ENCODE measurements around the gene VWA1.

The VWA1 gene

DNA sequence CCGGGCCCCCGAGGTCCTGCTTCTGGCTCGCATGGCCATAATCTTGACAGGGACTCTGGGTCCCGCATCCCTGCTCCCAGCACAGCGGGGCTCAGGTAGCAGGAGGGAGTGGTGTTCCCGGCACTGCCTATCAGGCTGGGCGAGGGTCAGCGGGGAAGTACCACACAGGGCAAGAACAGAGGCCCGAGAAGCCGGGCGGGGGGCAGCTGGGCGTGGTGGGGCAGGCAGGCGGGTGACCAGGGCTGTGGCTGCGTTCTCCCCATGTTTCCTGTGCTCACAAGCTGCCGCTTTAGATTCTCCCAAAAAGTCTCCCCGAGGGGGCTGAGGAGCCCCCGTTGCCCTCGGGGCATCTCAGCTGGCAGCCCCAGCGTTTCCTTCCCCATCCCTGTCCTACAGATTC lies 54.4 kb downstream of the VWA1 start:
- DNase-seq: no peak

DNA sequence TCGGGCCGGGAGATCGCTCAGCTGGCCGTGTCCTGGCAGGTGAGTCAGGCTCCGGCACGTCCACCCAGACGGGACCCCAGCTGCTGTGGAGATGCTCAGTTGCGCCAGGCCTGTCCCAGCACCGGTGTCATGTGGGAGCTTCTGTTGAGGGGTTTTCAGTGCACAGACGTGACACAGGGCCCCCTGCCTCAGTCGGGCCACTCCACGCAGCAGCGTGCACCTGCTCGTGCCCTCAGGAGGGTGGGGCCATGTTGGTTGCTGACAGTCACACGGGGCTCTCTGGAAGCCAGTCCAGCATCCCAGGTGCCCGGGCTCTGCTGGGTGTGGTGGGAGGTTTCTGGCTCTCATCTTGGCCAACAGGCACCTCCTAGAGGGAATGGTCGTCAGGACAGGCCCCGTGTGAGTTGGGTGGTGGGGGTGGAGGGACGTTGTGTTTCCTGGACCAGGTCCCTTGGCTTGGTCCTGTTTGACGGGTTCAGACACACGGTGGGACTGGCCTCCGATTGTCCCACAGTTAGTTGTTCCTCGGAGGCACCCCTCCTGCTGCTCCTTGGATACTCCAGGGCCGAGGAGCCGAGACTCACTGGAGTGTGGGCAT lies 55.2 kb downstream of the VWA1 start:
- DNase-seq: no peak

DNA sequence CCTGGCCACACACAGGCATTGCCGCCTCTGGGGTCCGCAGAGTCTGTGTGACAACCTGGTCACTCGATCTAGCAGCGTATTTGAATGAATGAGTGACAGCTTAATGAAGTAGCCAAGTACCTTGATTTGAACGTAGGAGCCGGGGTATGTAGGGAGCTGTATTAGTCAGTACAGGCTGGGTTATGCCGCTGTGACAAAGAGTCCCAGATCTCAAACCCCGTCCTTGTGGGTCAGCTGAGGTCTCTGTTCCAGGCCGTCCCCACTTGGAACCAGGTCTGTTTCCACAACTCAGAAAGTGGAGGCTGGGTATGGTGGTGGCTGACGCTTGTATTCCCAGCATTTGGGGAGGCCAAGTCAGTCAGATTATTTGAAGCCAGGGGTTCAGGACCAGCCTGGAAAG lies 56.1 kb downstream of the VWA1 start:
- DNase-seq: no peak
